Breast epithelium (tissue), 3 donors: ENCODE data around the gene EPS8L1.

Experiments used
- CTCF ChIP-seq, 3 donors: fragments of 450-650 bp; IDR thresholded peaks; one replicate each; pipeline ENCODE4 v1.5.1; 2016 to 2017; ENCODE audit warnings: antibody characterized with exemption in 3 of 3, mild to moderate bottlenecking in 3 of 3, moderate library complexity in 3 of 3
- POLR2AphosphoS5 ChIP-seq, 3 donors: sonication (generic); formaldehyde crosslinking; IDR thresholded peaks; one replicate each; pipeline ENCODE4 v1.6.1; 2017; ENCODE audit warnings: antibody characterized with exemption in 3 of 3

GRCh38 chr19:55112246-55112776, 36.6 kb downstream of the EPS8L1 start:
- TF ChIP-seq CTCF (IDR thresholded peaks at IDR 0.05) (no peak), POLR2AphosphoS5 (IDR thresholded peaks at IDR 0.05) (no peak)
